Transverse colon (tissue), 4 donors: Measurements from ENCODE around the gene CERS5. TPM values are rescaled to one million over a fixed set of nuclear protein-coding genes. Genes with fewer than 3 reads are reported as not detected.

Experiments
- DNase-seq: peaks from one replicate; pipeline ENCODE4 v3.0.0-alpha.2; 2019
- H3K27ac ChIP-seq, 4 donors: fragments of 200-600 bp; sonication (generic); 2 replicates each; pipeline ENCODE4 v1.5.1; 2016 to 2018; ENCODE audit warnings: inconsistent platforms in 4 of 4
- H3K27me3 ChIP-seq: fragments of 200-600 bp; sonication (generic); 2 replicates; pipeline ENCODE4 v1.5.1; 2017; ENCODE audit warnings: inconsistent platforms
- H3K36me3 ChIP-seq, 4 donors: fragments of 200-600 bp; sonication (generic); 2 replicates each; pipeline ENCODE4 v1.5.1; 2017 to 2019; ENCODE audit warnings: inconsistent platforms in 4 of 4
- H3K4me1 ChIP-seq, 4 donors: fragments of 200-600 bp; sonication (generic); 2 replicates each; pipeline ENCODE4 v1.5.1; 2017 to 2020; ENCODE audit warnings: inconsistent platforms in 4 of 4
- H3K4me3 ChIP-seq, 4 donors: fragments of 200-600 bp; sonication (generic); 1 replicate in 1 of 4; 2 replicates in 3 of 4; pipeline versions ENCODE4 v1.5.1 to v1.6.1; 2017 to 2019; ENCODE audit warnings: inconsistent platforms in 4 of 4
- H3K9me3 ChIP-seq, 2 donors: fragments of 200-600 bp; sonication (generic); 2 replicates each; pipeline ENCODE4 v1.5.1; 2017 to 2019; ENCODE audit warnings: inconsistent platforms in 2 of 2
- CTCF ChIP-seq, 5 experiments: fragments of 200-600 bp in 3 of 5; fragments of 450-650 bp in 2 of 5; sonication (generic) in 3 of 5; IDR thresholded peaks; 1 replicate in 2 of 5; 2 replicates in 3 of 5; pipeline ENCODE4 v1.5.1; 2016 to 2017; ENCODE audit warnings: antibody characterized with exemption in 5 of 5, inconsistent platforms in 3 of 5, mild to moderate bottlenecking in 2 of 5, moderate library complexity in 1 of 5
- EP300 ChIP-seq: sonication (generic); formaldehyde crosslinking; IDR thresholded peaks from one replicate; pipeline ENCODE4 v1.6.1; 2017; ENCODE audit warnings: antibody characterized with exemption, low read depth
- POLR2A ChIP-seq: fragments of 450-650 bp; IDR thresholded peaks from one replicate; pipeline ENCODE4 v1.6.1; 2016; ENCODE audit warnings: antibody characterized with exemption, mild to moderate bottlenecking, moderate library complexity
- POLR2AphosphoS5 ChIP-seq, 3 donors: sonication (generic); formaldehyde crosslinking; IDR thresholded peaks; one replicate each; pipeline ENCODE4 v1.6.1; 2016; ENCODE audit warnings: antibody characterized with exemption in 3 of 3
- WGBS, 2 donors: methylation state at CpG; one replicate each; pipeline ENCODE4 v1.1.5; 2018; ENCODE audit warnings: low coverage in 1 of 2; 5-methylcytosine and 5-hydroxymethylcytosine counted together
- in situ Hi-C, 4 donors: fragments of 200-750 bp; cut with MboI; loops; one replicate each; pipeline versions ENCODE4 v1.15.0 to v1.15.1; 2017; ENCODE audit warnings: low sequenced_read_pairs in 3 of 4, low pct_ligation_motif_present in 1 of 4, low pct_unique_long_range_greater_than_20kb in 1 of 4
- intact Hi-C: fragments of 100-400 bp; cut with DNase I; formaldehyde crosslinking; loops from one replicate; pipeline ENCODE4 v1.15.1; 2023; ENCODE audit warnings: low total_unique reads
- total RNA-seq, 4 donors: library from RNA; depleted of rRNA; stranded (reverse); fragments of >200 nt; gene quantifications; one replicate each; pipeline ENCODE4 v1.1.0, GENCODE V29; 2016

The CERS5 gene
- total RNA-seq, 4 donors from 2014 or later = 17.5 to 32.5 (median 21.0) TPM

DNA sequence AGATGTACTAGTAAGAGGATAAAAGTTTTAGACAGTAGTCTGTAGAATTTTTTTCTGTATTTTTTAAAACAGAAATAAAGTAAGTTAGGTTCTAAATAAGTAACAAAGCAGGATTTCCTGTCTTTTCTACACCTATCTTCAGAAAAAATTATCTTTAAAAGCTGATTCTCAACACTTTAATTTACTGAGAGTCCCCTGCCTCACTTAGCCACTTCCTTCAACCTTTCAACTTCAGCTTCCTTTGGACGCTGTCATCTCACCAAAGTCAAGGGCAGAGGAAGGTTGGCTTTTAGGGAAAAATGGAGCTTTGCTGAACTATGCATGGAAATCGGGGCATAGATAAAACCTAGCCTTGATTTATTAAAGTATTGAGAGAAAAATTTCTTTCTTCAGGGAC, 44.9 kb upstream of the CERS5 start:
- peaks cover 0 to 20% (median 0%) of the 10 kb centered on the region in 4 donors for H3K4me1 ChIP-seq

DNA sequence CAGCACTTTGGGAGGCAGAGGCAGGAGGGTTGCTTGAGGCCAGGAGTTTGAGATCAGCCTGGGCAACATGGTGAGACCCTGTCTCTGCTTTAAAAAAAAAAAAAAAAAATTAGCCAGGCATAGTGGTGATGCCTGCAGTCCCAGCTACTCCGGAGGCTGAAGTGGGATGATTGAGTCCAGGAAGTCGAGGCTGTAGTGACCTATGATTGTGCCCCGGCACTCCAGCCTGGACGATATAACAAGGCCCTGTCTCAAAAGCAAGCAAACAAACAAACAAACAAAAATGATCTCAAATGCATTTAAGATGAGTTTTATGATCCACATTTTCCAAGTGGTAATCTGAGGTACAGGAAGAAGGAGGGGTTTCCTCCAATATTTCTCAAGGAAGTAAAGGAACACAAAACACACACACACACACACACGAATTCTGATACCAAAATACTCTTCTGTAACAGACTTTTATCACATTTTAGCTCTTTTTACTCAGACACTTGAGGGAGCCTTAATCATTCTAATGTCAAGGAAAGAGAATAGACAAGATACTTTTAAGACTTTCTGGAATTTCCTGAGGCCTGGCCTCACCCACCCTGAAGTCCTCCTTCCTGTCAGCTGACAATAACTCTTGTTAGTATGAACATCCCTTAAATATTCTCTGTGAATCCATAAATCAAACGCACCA, 44.4 kb upstream of the CERS5 start:
- H3K36me3 ChIP-seq = peaks cover 0 to 7% (median 0%) of the 10 kb centered on the region in 4 donors
- in situ Hi-C loops (no loop called here), intact Hi-C loops (no loop called here)
- H3K27ac ChIP-seq = peak overlapping the region in 3 of 4 donors; percentile 28 to 59 (median 37)
- WGBS, 2 donors = 54 to 65% methylated on average over 6 of the region's 6 CpGs
- no peaks in the 10 kb centered on the region for H3K9me3 ChIP-seq
- no peak overlapping the region for H3K4me3 ChIP-seq
- H3K27me3 ChIP-seq = no peaks in the 10 kb centered on the region
- DNase-seq = no peak
- H3K4me1 ChIP-seq = peaks cover 0 to 20% (median 0%) of the 10 kb centered on the region in 4 donors
- TF ChIP-seq POLR2A (no peak), POLR2AphosphoS5 (IDR thresholded peaks at IDR 0.05) (no peak), CTCF (IDR thresholded peaks at IDR 0.05) (no peak), EP300 (no peak)

More for the DNA sequence above, 44.9 kb upstream of the CERS5 start:
- TF ChIP-seq POLR2A (no peak), EP300 (no peak), POLR2AphosphoS5 (IDR thresholded peaks at IDR 0.05) (no peak), CTCF (IDR thresholded peaks at IDR 0.05) (no peak)
- DNase-seq = no peak
- in situ Hi-C loops = no loop called here
- Histone ChIP-seq H3K9me3 (no peaks in the 10 kb centered on the region), H3K27me3 (no peaks in the 10 kb centered on the region), H3K36me3 (peaks cover 0 to 7% (median 0%) of the 10 kb centered on the region in 4 donors), H3K27ac (peak overlapping the region in 3 of 4 donors; percentile 28 to 59 (median 37)), H3K4me3 (no peak overlapping the region)
- intact Hi-C loops = no loop called here
- 83 to 93% methylated on average over 2 of the region's 2 CpGs for WGBS, 2 donors

GRCh38 chr12:50207424-50207823, 40.3 kb upstream of the CERS5 start:
- intact Hi-C loops = no loop called here
- Histone ChIP-seq H3K9me3 (no peaks in the 10 kb centered on the region), H3K4me1 (peaks cover 0 to 26% (median 1%) of the 10 kb centered on the region in 4 donors), H3K27me3 (no peaks in the 10 kb centered on the region), H3K27ac (no peak overlapping the region), H3K36me3 (peaks cover 0 to 36% (median 13%) of the 10 kb centered on the region in 4 donors), H3K4me3 (no peak overlapping the region)
- in situ Hi-C loops = loop anchor here in 1 of 4 donors (10.0 kb wide), 1 partner anchor 97 kb away; no protein-coding TSS in a partner anchor
- TF ChIP-seq POLR2AphosphoS5 (IDR thresholded peaks at IDR 0.05) (no peak), CTCF (IDR thresholded peaks at IDR 0.05) (no peak), EP300 (no peak), POLR2A (no peak)
- 100% methylated on average over 2 of the region's 2 CpGs; no CpG with 5 or more reads in 1 of the 2 donors for WGBS, 2 donors
- DNase-seq = no peak

DNA sequence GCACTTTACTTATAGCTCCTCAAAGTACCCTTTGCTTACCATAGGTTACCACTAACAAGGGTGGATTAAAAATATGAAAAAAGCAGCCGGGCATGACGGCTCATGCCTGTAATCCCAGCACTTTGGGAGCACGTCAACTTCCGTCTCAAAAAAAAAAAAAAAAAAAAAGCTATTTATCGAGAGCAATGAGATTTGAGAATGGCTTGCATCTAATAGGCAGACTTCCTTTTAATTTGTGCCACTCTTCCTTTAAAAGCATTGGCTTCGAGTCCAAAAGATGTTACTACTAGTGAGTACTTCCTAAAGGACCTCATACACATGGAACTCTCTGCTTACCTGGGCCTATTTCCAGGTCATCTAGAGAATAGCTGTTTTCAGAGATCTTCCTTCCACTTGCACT, 38.5 kb upstream of the CERS5 start:
- peaks cover 0 to 26% (median 10%) of the 10 kb centered on the region in 4 donors for H3K4me1 ChIP-seq
- in situ Hi-C loops (loop anchor here in 1 of 4 donors (10.0 kb wide), 1 partner anchor 99 kb away; no protein-coding TSS in a partner anchor), intact Hi-C loops (no loop called here)
- H3K4me3 ChIP-seq = no peak overlapping the region
- H3K27me3 ChIP-seq = no peaks in the 10 kb centered on the region
- no peaks in the 10 kb centered on the region for H3K9me3 ChIP-seq
- H3K27ac ChIP-seq = no peak overlapping the region
- no peak for DNase-seq
- WGBS, 2 donors = 92 to 93% methylated on average over 6 of the region's 6 CpGs
- H3K36me3 ChIP-seq = peaks cover 0 to 43% (median 18%) of the 10 kb centered on the region in 4 donors
- TF ChIP-seq CTCF (IDR thresholded peaks at IDR 0.05) (no peak), POLR2AphosphoS5 (IDR thresholded peaks at IDR 0.05) (no peak), EP300 (no peak)
